Activated CD8-positive, alpha-beta memory T cell treated with anti-CD3 and anti-CD28 coated beads, Interleukin-2, amount 50 U/mL, for 24 hours (primary cell): ENCODE results near the gene IKZF4.
"Not testable (repeated sequence)": the region's sequence is repeated elsewhere in the genome, so short reads cannot be mapped to it uniquely, and the experiment has no call there.

Source experiments
- DNase-seq: peaks from one replicate; pipeline ENCODE4 v3.0.0-alpha.2; 2020; ENCODE audit errors: extremely low read depth

Gene IKZF4

DNA sequence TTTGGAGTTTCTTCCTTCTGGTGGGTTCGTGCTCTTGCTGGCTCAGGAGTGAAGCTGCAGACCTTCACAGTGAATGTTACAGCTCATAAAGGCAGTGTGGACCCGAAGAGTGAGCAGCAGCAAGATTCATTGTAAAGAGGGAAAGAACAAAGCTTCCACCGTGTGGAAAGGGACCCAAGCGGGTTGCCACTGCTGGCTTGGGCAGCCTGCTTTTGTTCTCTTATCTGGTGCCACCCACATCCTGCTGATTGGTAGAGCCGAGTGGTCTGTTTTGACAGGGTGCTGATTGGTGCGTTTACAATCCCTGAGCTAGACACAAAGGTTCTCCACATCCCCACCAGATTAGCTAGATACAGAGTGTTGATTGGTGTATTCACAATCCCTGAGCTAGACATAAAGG lies 21.3 kb upstream of the IKZF4 start:
- DNase-seq, result not testable (repeated sequence)

DNA sequence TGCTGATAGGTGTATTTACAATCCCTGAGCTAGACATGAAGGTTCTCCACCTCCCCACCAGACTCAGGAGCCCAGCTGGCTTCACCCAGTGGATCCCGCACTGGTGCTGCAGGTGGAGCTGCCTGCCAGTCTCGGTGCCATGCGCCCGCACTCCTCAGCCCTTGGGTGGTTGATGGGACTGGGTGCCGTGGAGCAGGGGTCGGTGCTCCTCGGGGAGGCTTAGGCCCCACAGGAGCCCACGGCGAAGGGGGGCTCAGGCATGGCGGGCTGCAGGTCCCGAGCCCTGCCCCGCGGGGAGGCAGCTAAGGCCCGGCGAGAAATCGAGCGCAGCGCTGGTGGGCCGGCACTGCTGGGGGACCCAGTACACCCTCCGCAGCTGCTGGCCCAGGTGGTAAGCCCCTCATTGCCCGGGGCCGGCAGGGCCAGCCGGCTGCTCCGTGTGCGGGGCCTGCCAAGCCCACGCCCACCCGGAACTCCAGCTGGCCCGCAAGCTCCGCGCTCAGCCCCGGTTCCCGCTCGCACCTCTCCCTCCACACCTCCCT lies 20.8 kb upstream of the IKZF4 start:
- DNase-seq, result not testable (repeated sequence)

DNA sequence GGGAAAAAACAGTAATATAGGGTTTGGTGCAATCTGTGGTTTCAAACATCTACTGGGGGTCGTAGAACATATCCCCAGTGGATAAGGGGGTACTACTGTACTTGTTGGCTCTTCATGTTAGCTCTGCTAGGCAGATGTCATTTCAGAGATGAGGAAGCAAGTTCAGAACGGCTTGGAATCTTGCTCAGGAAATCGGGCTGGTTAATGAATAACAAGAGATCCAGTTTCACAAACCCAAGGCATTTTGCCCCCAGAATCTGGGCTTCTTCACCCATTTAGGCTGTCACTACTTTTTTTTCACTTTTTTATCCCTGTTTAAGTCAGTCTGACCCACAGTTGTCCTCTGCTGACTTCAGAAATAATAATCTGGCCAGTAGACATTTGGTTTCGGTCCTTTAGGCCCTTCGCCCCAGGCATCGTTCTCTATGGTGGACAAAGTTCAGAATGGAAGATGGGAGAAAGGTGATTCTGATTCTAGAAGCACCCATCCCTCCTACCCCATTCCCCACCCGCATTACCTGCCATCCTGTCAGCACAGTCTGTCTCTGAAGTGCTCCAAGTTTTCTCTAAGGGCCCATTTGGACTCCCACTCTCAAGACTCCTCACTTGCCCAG lies 19.2 kb upstream of the IKZF4 start:
- no peak for DNase-seq

DNA sequence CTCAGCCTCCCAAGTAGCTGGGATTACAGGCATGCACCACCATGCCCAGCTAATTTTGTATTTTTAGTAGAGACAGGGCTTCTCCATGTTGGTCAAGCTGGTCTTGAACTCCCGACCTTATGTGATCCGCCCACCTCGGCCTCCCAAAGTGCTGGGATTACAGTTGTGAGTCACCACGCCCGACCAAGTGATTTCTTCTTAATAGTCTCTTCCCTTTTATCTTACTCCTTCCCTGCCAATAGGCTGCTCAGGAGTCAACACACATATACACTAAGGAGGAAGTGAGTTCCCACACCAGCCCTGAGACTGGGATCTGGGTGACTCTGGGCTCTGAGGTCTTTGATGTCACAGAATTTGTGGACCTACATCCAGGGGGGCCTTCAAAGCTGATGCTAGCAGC lies 17.5 kb upstream of the IKZF4 start:
- DNase-seq, result not testable (repeated sequence)

DNA sequence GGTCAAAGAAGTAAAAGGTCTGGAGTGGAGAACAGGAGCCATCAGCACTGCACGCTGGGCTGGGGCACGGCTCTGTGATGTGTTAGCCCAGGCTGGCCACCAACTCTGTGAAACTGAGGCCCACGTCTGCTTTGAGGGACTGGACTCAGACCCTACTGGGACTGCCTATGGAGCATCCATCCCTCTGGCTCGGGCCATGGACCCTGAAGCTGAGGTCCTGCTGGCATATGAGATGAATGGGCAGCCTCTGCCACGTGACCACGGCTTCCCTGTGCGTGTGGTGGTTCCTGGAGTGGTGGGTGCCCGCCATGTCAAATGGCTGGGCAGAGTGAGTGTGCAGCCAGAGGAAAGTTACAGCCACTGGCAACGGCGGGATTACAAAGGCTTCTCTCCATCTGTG lies 16.6 kb upstream of the IKZF4 start:
- DNase-seq, result no peak

DNA sequence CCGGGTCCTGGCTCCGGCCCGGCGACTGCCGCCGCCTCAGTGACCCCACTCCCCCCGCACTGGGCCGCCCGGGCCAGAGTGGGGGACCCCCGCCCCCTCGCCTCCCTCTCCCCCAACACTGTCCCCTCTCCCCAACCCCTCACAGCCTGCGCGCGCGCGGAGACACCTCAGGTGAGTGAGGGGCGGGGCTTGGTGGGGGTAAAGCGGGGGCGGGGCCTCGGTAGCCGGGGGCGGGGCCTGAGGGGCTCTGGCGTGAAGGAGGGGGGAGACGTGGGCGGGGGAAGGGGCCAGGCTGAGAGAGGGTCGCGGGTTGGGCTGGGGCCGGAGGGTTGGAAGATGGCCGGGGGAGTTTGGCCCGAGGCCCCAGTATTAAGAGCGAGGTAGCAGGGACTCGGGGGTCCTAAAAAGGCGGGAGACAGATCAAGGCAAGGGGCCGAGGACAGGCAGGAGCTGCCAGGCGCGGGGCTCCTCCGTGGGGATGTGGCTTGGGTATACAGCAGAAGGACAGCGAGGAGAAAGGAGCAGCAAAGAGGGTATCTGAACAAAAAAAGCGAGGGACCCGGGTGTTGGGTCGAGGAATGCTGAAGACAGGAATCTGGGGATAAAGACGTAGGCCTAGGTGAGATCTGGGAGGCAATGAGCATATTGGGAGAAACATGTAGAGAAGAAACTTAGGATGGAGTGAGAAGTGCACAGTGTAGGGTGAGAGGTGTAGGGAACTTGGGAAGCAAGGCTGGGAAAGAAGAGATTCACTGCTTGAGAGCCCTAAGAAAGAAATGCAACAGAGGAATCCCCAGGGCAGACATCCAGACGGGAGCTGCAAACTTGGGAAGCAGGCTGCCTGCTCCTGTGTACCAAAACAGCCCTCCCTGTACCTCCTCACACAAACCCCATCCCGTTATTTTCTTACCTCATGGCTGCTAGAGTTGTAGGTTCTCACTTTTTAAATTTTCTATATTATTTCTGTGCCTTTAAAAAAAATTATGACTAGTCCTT lies 13.0 kb upstream of the IKZF4 start:
- no peak for DNase-seq

DNA sequence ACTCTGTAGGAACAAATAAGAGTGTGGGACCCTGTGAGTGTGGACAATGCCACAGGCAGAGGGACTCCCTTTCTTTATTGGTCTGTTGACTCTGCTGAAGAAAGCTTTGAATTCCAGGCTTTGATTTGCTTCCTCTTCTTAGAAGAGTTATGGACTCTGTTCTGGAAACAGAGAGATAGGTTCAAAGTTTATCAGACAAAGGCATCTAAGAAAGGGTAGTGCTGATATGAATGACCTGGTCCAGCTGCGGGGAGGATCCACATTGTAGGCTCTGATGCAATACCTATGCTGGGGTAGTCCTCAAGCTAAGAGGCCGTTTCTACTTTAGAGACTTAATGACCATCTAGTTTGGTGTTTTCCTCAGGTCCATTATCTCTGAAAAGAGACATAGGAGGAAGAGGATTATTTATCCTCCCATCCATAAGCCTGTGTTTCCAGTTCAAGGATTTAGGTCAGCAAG lies 10.7 kb upstream of the IKZF4 start:
- DNase-seq, result no peak

DNA sequence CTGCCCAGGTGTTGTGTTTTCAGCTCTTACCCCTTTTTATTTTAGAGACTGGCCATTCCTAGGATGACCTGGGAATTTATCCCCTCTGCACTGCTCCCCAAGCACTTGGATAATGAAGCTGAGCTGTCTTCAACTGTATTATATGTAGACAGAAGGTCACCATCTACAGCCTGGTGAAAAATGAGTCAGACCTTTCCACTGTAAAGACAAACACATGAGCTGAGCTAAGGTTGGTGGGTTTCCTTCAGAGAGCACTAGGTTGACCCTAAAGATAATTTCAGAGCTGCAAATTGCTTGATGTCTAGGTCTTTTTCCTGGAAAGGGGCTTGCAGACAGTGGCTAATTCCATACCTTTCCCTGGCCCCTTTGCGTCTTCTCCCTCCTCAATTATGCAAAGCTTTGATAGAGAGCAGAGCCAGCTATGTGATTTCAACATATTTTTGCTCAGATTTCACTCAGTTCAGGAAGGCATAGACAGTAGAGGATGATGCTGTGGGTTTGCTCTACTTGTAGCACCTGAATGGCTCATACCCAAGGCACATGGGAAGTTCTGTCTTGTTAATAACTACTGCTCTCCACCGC lies 9.2 kb upstream of the IKZF4 start:
- DNase-seq, result no peak

DNA sequence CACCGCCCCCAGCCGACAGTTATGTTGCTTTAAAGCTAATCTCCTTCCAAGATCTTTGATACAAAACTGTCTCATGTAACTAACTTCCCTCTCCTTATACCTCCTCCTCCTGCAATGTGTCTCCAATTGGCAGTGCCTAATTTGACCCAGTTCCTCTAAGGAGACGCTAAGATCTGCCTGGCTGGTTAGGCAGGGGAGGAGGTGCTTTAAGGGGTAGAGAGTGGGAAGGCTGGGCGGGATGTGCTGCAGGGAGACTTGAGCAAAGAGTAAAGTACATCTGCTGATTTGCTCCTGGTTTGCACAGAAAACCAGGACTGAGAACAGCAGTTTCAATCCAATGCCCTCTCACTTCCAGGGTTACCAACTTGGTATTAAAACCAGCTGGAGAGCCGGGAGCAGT lies 7.4 kb upstream of the IKZF4 start:
- DNase-seq, result no peak

DNA sequence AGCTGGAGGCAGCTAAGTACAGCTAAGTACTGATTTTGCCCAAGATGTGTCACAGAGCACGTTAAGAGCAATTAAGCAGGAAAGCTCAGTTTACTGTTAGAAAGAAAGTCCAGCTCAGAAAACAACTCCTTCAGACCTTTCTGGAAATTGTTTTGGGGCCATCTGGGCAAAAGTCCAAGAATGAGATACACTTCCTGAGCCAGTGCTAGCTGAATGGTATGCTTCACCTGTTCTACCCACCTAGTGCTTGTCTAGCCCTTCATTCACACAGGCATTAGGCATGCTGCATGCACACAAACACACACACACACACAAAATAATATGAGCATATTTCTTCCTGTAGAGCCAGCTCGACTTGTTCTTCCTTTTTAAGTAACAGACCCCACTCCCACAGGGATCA lies 6.6 kb upstream of the IKZF4 start:
- no peak for DNase-seq

DNA sequence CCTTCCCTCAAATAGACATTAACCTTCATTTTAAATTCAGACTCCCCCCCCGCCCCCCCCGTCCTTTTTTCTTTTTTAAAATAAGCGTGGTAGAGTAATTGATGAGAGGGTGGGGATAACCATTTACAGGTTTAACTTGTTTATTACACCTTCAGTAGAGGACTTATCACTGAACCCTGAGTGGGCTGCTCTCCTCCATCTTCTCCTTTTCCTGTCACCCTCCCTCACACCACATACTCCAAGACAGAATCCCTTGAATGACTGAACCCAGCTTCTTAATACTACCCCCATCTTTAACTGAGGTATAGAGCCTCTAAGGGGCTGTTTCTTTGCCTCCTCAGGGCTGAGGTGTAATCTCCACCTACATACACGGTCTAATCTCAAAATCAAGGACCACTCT lies 3.7 kb upstream of the IKZF4 start:
- no peak for DNase-seq

DNA sequence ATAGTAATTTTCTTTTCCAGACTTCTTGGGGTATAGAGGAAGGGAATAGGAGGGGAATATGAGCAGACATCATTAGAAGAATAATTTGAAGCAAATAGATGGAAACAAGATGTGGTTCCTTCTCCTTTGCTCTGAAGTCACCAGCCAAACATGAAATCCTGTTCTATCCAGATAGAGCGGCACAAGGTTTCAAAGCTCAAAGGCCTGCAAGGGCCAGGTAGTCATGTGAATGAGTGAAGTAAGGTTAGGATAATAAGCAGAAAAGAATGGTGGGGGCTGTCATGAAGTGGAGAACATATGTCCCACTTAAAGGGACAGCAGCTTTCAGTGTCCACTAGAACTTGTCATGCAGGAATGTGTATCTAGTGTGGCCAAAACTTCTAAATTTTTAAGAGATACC lies 2.5 kb upstream of the IKZF4 start:
- no peak for DNase-seq

DNA sequence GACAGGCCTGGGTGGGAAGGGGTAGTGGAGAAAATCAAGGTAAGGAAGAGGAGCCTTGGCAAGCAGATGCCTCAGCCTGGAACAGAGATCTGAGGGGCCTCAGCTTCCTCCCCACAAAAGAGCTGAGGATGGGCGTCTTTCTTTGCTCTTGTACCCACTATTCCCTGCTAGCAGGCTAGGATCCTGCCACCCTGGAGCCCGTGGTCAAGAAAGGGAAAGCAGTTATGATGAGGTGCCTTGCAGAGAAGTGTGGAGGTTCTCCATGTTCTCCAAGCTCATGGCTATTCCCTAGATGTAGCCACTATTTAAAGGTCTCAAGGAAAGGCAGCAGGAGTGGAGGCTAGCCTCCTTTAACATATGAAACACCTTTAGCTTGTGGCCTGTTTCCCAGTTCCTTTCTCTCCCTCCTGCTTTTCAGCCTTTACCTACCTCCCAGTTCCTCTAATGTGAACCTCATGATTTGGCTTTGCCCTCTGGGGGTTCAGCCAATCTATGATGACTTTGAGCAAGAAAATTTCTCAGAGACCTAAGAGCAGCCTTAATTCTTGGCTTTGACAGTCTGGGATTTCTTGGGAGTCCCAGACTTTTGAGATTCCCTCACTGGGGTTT lies 1.1 kb downstream of the IKZF4 start:
- DNase-seq, result no peak

DNA sequence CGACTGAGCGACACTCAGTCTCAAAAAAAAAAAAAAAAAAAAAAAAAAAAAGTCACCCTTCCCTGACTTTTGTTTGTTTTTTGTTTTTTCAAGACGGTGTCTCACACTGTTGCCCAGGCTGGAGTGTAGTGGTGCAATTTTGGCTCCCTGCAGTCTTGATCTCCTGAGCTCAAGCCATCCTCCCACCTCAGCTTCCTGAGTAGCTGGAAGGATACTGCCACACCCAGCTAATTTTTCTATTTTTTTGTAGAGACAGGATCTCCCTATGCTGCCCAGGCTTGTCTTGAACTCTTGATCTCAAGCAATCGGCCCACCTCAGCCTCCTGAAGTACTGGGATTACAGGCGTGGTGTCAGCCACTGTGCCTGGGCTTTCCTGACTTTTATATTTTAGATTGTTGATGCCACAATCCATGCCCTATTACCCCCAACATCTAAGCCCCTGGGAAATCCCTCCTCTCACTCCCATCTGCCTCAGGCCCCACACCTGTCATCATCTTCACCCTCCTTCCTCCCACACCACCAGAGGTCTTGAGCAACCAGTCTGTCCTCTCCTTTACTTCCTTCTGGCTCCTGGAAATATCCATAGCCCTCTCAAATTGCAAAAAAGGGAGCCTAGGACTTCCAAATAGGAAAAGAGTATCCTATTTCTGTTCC lies 7.8 kb downstream of the IKZF4 start:
- no peak for DNase-seq

DNA sequence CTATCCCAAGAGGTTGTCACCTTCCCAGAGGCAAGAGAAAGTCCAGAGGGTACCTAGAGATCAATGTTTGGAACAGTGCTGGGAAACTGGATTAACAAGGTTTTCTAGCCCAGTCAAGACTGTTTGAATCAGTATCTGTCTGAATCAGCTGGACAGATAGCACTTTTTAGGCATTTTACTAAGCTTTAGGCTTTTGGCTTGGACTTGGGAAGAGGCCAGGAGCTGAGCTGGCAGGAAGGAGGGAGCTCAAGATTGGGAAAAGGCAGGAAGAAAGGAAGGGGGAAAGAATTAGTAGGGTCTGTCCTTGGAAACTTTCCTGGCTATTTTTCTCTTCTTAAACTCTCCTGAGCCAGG lies 8.3 kb downstream of the IKZF4 start:
- DNase-seq, result no peak

DNA sequence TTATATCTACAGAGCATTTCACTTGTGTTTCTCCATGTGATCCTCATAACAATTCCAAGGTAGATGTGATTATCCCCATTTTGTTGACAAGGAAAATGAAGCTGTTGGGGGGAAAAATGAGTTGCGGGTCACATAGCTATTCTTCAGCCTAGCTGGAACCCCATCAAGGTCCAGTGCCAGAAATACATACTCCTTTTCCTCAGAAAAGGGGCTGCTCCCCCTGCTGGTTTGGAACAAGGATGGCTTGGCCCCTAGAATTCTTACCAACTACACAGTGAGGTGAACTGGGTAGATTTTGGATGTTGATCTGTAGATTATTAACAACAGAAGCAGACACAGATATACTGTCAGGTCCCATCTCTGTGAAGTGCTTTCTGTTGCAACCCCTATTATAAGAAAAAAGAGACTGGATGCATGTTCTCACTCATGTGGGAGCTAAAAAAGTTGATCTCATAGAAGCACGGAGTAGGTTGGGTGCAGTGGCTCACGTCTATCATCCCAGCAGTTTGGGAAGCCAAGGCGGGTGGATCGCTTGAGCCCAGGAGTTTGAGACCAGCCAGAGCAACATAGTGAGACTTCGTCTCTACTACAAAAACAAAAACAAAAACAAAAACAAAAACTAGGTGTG lies 8.9 kb downstream of the IKZF4 start:
- no peak for DNase-seq

DNA sequence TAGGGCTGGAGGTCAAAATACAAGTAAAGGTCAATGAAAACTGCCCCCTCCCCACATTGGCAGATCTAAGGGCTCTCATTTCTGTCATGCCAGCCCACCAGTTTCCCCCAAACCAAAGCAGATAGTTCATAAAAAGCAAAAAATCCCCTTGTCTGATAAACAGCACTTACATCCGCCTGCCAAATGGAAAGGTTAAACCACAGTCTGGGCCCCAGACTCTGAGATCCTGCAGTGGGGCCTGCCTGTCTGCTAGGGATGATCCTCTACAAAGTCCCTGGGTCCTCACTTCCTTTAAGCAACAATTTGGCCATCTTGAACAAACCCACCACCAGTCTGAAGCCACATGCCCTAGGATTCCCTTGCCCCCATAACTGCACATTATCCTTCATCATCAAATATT lies 11.1 kb downstream of the IKZF4 start:
- no peak for DNase-seq

DNA sequence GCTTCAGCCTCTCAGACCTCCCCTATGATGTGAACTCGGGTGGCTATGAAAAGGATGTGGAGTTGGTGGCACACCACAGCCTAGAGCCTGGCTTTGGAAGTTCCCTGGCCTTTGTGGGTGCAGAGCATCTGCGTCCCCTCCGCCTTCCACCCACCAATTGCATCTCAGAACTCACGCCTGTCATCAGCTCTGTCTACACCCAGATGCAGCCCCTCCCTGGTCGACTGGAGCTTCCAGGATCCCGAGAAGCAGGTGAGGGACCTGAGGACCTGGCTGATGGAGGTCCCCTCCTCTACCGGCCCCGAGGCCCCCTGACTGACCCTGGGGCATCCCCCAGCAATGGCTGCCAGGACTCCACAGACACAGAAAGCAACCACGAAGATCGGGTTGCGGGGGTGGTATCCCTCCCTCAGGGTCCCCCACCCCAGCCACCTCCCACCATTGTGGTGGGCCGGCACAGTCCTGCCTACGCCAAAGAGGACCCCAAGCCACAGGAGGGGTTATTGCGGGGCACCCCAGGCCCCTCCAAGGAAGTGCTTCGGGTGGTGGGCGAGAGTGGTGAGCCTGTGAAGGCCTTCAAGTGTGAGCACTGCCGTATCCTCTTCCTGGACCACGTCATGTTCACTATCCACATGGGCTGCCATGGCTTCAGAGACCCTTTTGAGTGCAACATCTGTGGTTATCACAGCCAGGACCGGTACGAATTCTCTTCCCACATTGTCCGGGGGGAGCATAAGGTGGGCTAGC lies 13.9 kb downstream of the IKZF4 start:
- DNase-seq, result no peak

DNA sequence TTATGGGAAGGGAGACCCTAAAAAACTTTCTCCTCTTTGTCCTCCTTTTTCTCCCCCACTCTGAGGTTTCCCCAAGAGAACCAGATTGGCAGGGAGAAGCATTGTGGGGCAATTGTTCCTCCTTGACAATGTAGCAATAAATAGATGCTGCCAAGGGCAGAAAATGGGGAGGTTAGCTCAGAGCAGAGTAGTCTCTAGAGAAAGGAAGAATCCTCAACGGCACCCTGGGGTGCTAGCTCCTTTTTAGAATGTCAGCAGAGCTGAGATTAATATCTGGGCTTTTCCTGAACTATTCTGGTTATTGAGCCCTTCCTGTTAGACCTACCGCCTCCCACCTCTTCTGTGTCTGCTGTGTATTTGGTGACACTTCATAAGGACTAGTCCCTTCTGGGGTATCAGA lies 16.3 kb downstream of the IKZF4 start:
- no peak for DNase-seq

DNA sequence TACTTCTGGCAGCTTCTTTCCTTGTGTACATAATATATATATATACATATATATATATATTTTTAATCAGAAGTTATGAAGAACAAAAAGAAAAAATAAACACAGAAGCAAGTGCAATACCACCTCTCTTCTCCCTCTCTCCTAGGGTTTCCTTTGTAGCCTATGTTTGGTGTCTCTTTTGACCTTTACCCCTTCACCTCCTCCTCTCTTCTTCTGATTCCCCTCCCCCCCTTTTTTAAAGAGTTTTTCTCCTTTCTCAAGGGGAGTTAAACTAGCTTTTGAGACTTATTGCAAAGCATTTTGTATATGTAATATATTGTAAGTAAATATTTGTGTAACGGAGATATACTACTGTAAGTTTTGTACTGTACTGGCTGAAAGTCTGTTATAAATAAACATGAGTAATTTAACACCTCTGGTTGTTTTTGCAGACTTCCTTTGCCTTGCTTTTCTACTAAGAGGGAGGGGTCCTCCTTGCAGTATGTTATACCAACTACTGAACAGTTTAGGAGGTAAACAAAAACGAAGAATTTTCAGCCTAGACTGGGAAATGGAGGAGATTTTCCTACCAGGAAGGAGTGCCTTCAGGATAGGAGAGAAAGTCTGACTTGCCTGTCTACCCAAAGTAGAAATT lies 17.3 kb downstream of the IKZF4 start:
- DNase-seq, result no peak
